PC-9 (cell line): ENCODE results near the gene USP44. TPM values are rescaled to one million over a fixed set of nuclear protein-coding genes. Genes with fewer than 3 reads are reported as not detected.
"Not testable (repeated sequence)": the region's sequence is repeated elsewhere in the genome, so short reads cannot be mapped to it uniquely, and the experiment has no call there.

Experiments used
- BruUV-seq: library from RNA; stranded (reverse); fragments of 400-500 nt; replicated peaks from 2 replicates; lab custom pipeline; 2021; lab: Mats Ljungman, UMichigan
- CTCF ChIA-PET: fragments of 300-600 bp; sonication (Branson Sonifier 250); formaldehyde crosslinking; loops from one replicate; lab custom pipeline; 2022; ENCODE audit warnings: antibody characterized with exemption; lab: Charles Lee
- POLR2A ChIA-PET: fragments of 300-600 bp; sonication (Branson Sonifier 250); formaldehyde crosslinking; loops from one replicate; lab custom pipeline; 2022; ENCODE audit warnings: antibody characterized with exemption; ENCODE audit not compliant: unreplicated experiment; lab: Charles Lee
- DNase-seq, 2 experiments: peaks; one replicate each; pipeline versions ENCODE4 v3.0.0 to v3.0.0-alpha.2; 2015 to 2022; ENCODE audit warnings: mixed read lengths in 1 of 2
- H2AFZ ChIP-seq: fragments of 200-600 bp; sonication (generic); 2 replicates; pipeline ENCODE4 v1.8.1; 2017; ENCODE audit warnings: antibody characterized with exemption
- H3F3A ChIP-seq: fragments of 200-600 bp; sonication (generic); 2 replicates; pipeline ENCODE4 v1.8.1; 2017; ENCODE audit warnings: antibody characterized with exemption, mild to moderate bottlenecking, low read depth; ENCODE audit not compliant: insufficient read depth
- H3K27ac ChIP-seq: fragments of 200-600 bp; sonication (generic); 2 replicates; pipeline ENCODE4 v1.6.1; 2016; ENCODE audit warnings: mixed run types
- H3K27me3 ChIP-seq: fragments of 200-600 bp; sonication (generic); 2 replicates; pipeline ENCODE4 v1.6.1; 2016; ENCODE audit warnings: low read depth, mixed run types; ENCODE audit not compliant: insufficient read depth
- H3K36me3 ChIP-seq: fragments of 200-600 bp; sonication (generic); 2 replicates; pipeline ENCODE4 v1.6.1; 2016; ENCODE audit warnings: low read depth, mixed run types
- H3K4me1 ChIP-seq: fragments of 200-600 bp; sonication (generic); replicated peaks from 2 replicates; pipeline ENCODE4 v1.6.1; 2016; ENCODE audit warnings: mixed run types; ENCODE audit not compliant: insufficient read depth
- H3K4me2 ChIP-seq: fragments of 200-600 bp; sonication (generic); 2 replicates; pipeline ENCODE4 v1.6.1; 2017; ENCODE audit warnings: mixed run types
- H3K4me3 ChIP-seq: fragments of 200-600 bp; sonication (generic); 2 replicates; pipeline ENCODE4 v1.6.1; 2016; ENCODE audit warnings: mixed run types
- H3K79me2 ChIP-seq: fragments of 200-600 bp; sonication (generic); 2 replicates; pipeline ENCODE4 v1.6.1; 2017; ENCODE audit warnings: low read depth, mixed run types
- H3K9me2 ChIP-seq: fragments of 200-600 bp; sonication (generic); 2 replicates; pipeline ENCODE4 v1.8.1; 2017; ENCODE audit warnings: mild to moderate bottlenecking; ENCODE audit not compliant: insufficient read depth
- H3K9me3 ChIP-seq: fragments of 200-600 bp; sonication (generic); 2 replicates; pipeline ENCODE4 v1.8.1; 2016; ENCODE audit warnings: low read depth; ENCODE audit not compliant: insufficient read depth
- H4K20me1 ChIP-seq: fragments of 200-600 bp; sonication (generic); 2 replicates; pipeline ENCODE4 v1.8.1; 2017; ENCODE audit not compliant: insufficient read depth
- EZH2 ChIP-seq: fragments of 200-600 bp; sonication (generic); IDR thresholded peaks from 2 replicates; pipeline ENCODE4 v1.8.0; 2017; ENCODE audit warnings: antibody characterized with exemption, low read depth
- intact Hi-C: fragments of 100-400 bp; cut with micrococcal nuclease; formaldehyde crosslinking; loops from one replicate; pipeline ENCODE4 v1.10.0; 2022; ENCODE audit not compliant: unreplicated experiment
- total RNA-seq: library from RNA; stranded (reverse); gene quantifications from 2 replicates; pipeline ENCODE4 v1.2.3, GENCODE V29; 2021
- TF ChIP-seq, protein P1 (sequence below): fragments of 200-600 bp; sonication (generic); conservative IDR thresholded peaks from 2 replicates; pipeline ENCODE4 v1.6.1; 2017; ENCODE audit warnings: mixed run types, antibody characterized with exemption, mild to moderate bottlenecking, moderate library complexity

USP44 gene
- total RNA-seq, 1 experiment from 2014 or later, result 1.3 TPM

GRCh38 chr12:95571369-95571768 lies 20.1 kb upstream of the USP44 start:
- BruUV-seq, result no TSS peak
- Histone ChIP-seq H3K9me3 (no peaks in the 10 kb centered on the region), H3F3A (no peaks in the 10 kb centered on the region), H3K36me3 (no peaks in the 10 kb centered on the region), H3K27ac (no peak overlapping the region), H3K79me2 (no peaks in the 10 kb centered on the region), H3K9me2 (no peaks in the 10 kb centered on the region), H3K4me3 (no peak overlapping the region), H3K4me1 (no peaks in the 10 kb centered on the region), H3K27me3 (no peaks in the 10 kb centered on the region), H4K20me1 (no peaks in the 10 kb centered on the region), H2AFZ (no peak overlapping the region), H3K4me2 (no peak overlapping the region)
- DNase-seq, result no peak
- ChIA-PET POLR2A (no interaction called here), CTCF (interaction anchor here (0.5 to 0.9 kb wide), 3 partner anchors 24 to 173 kb away, joined by 3 to 13 read pairs (median 3); no protein-coding TSS in a partner anchor)
- TF ChIP-seq, protein P1, sequence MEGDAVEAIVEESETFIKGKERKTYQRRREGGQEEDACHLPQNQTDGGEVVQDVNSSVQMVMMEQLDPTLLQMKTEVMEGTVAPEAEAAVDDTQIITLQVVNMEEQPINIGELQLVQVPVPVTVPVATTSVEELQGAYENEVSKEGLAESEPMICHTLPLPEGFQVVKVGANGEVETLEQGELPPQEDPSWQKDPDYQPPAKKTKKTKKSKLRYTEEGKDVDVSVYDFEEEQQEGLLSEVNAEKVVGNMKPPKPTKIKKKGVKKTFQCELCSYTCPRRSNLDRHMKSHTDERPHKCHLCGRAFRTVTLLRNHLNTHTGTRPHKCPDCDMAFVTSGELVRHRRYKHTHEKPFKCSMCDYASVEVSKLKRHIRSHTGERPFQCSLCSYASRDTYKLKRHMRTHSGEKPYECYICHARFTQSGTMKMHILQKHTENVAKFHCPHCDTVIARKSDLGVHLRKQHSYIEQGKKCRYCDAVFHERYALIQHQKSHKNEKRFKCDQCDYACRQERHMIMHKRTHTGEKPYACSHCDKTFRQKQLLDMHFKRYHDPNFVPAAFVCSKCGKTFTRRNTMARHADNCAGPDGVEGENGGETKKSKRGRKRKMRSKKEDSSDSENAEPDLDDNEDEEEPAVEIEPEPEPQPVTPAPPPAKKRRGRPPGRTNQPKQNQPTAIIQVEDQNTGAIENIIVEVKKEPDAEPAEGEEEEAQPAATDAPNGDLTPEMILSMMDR, result no peak
- no peak for TF ChIP-seq EZH2
- intact Hi-C loops, result no loop called here

- H3K9me2 ChIP-seq, POLR2A ChIA-PET, H3K4me2 ChIP-seq, H2AFZ ChIP-seq, intact Hi-C loops, H3K36me3 ChIP-seq, H4K20me1 ChIP-seq, CTCF ChIA-PET, H3K27me3 ChIP-seq, H3K4me1 ChIP-seq, BruUV-seq, DNase-seq, H3K27ac ChIP-seq, H3K79me2 ChIP-seq, H3K4me3 ChIP-seq, H3F3A ChIP-seq, H3K9me3 ChIP-seq: not testable (repeated sequence)
Observed at GRCh38 chr12:95568045-95568444, 16.8 kb upstream of the USP44 start.

- intact Hi-C loops, result no loop called here
- Histone ChIP-seq H3K4me3 (no peak overlapping the region), H3K36me3 (no peaks in the 10 kb centered on the region), H4K20me1 (no peaks in the 10 kb centered on the region), H2AFZ (no peak overlapping the region), H3K27ac (no peak overlapping the region), H3K4me2 (no peak overlapping the region), H3K27me3 (no peaks in the 10 kb centered on the region), H3F3A (no peaks in the 10 kb centered on the region; the same call in 1 of the 2 replicates), H3K9me2 (no peaks in the 10 kb centered on the region), H3K9me3 (no peaks in the 10 kb centered on the region), H3K79me2 (no peaks in the 10 kb centered on the region), H3K4me1 (no peaks in the 10 kb centered on the region; the same call in 1 of the 2 replicates)
- CTCF ChIA-PET, result no interaction called here
- DNase-seq, result no peak
- POLR2A ChIA-PET, result no interaction called here
- TF ChIP-seq, protein P1, result no peak
- TF ChIP-seq EZH2, result no peak
- BruUV-seq, result no TSS peak
Observed at GRCh38 chr12:95557625-95558024, 6.3 kb upstream of the USP44 start.

GRCh38 chr12:95554532-95555071 lies 3.3 kb upstream of the USP44 start:
- no peaks in the 10 kb centered on the region for H3K79me2 ChIP-seq
- BruUV-seq, result no TSS peak
- POLR2A ChIA-PET, result no interaction called here
- H3K4me1 ChIP-seq, result no peaks in the 10 kb centered on the region; the same call in 1 of the 2 replicates
- CTCF ChIA-PET, result no interaction called here
- no peaks in the 10 kb centered on the region for H3K9me2 ChIP-seq
- no peaks in the 10 kb centered on the region for H3K27me3 ChIP-seq
- DNase-seq, result no peak
- no peak overlapping the region for H2AFZ ChIP-seq
- H3K27ac ChIP-seq, result no peak overlapping the region
- no peak overlapping the region for H3K4me2 ChIP-seq
- no peak overlapping the region for H3K4me3 ChIP-seq
- no peak for TF ChIP-seq EZH2
- TF ChIP-seq, protein P1, result no peak
- H4K20me1 ChIP-seq, result no peaks in the 10 kb centered on the region
- intact Hi-C loops, result no loop called here
- H3K36me3 ChIP-seq, result no peaks in the 10 kb centered on the region
- no peaks in the 10 kb centered on the region; the same call in 1 of the 2 replicates for H3F3A ChIP-seq
- H3K9me3 ChIP-seq, result no peaks in the 10 kb centered on the region
